A172 (cell line): ENCODE results near the gene UBXN1. TPM values are rescaled to one million over a fixed set of nuclear protein-coding genes. Genes with fewer than 3 reads are reported as not detected.
"Not testable (repeated sequence)": the region's sequence is repeated elsewhere in the genome, so short reads cannot be mapped to it uniquely, and the experiment has no call there.

Experiments used
- DNase-seq: peaks from one replicate; pipeline ENCODE4 v3.0.0-alpha.2; 2015; ENCODE audit warnings: low spot score
- total RNA-seq: library from RNA; depleted of rRNA; stranded (reverse); fragments of >200 nt; shearing (Covaris generic); gene quantifications from 2 replicates; pipeline ENCODE4 v1.2.3, GENCODE V29; 2014

UBXN1 gene
- total RNA-seq, 1 experiment from 2014 or later, result 126 TPM

- DNase-seq, result no peak
These were observed 29.5 kb upstream of the UBXN1 start for GRCh38 chr11:62708392-62708791.

GRCh38 chr11:62707277-62707861 is 28.5 kb upstream of the UBXN1 start, which contains the start of the genes BSCL2 and GNG3:
BSCL2 (minus strand) TSS chr11:62707424; CDS start chr11:62707195, 229 bp downstream.
GNG3 (plus strand) TSS chr11:62707676; CDS start chr11:62708296, 620 bp downstream.
- no peak for DNase-seq

- DNase-seq, result no peak
These were observed 28.0 kb upstream of the UBXN1 start for GRCh38 chr11:62706850-62707247.

- DNase-seq, result peak; percentile 83
These were observed 27.3 kb upstream of the UBXN1 start for GRCh38 chr11:62705880-62706849.

GRCh38 chr11:62705413-62705812 is 26.5 kb upstream of the UBXN1 start:
- DNase-seq, result peak; percentile 47

- not testable (repeated sequence) for DNase-seq
These were observed 25.0 kb upstream of the UBXN1 start for GRCh38 chr11:62703921-62704320.

GRCh38 chr11:62702246-62702645 is 23.4 kb upstream of the UBXN1 start:
- DNase-seq, result no peak

GRCh38 chr11:62694455-62695167 is 15.7 kb upstream of the UBXN1 start:
- DNase-seq, result peak; percentile 74

- DNase-seq, result not testable (repeated sequence)
These were observed 14.8 kb upstream of the UBXN1 start for GRCh38 chr11:62693624-62694023.

GRCh38 chr11:62689421-62690183 is 10.7 kb upstream of the UBXN1 start, which contains the start of gene LRRN4CL:
LRRN4CL (minus strand) TSS chr11:62689530; CDS start chr11:62688508, 1,022 bp downstream.
- DNase-seq, result peak; percentile 84

GRCh38 chr11:62688491-62688890 is 9.6 kb upstream of the UBXN1 start:
- DNase-seq, result no peak

GRCh38 chr11:62687508-62688396 is 8.9 kb upstream of the UBXN1 start:
- no peak for DNase-seq

- DNase-seq, result no peak
These were observed 3.6 kb upstream of the UBXN1 start for GRCh38 chr11:62682518-62682917.

GRCh38 chr11:62680825-62681240 is 2.0 kb upstream of the UBXN1 start:
- peak; percentile 79 for DNase-seq

GRCh38 chr11:62678433-62678769 is 472 bp downstream of the UBXN1 start:
- DNase-seq, result no peak

GRCh38 chr11:62677714-62678113 is 1.2 kb downstream of the UBXN1 start:
- no peak for DNase-seq

GRCh38 chr11:62677156-62677555 is 1.7 kb downstream of the UBXN1 start:
- DNase-seq, result no peak

- no peak for DNase-seq
These were observed 2.2 kb downstream of the UBXN1 start for GRCh38 chr11:62676698-62677097.

- DNase-seq, result not testable (repeated sequence)
These were observed 3.5 kb downstream of the UBXN1 start for GRCh38 chr11:62675415-62675814.

GRCh38 chr11:62673196-62673525 is 5.7 kb downstream of the UBXN1 start:
- no peak for DNase-seq
